Fibroblast of skin of back (primary cell): ENCODE data around the gene CADM2. TPM values are rescaled to one million over a fixed set of nuclear protein-coding genes. Genes with fewer than 3 reads are reported as not detected.
A peak's percentile ranks its signal among the peaks of the same experiment; 100 is the strongest.
"Not testable (repeated sequence)": the region's sequence is repeated elsewhere in the genome, so short reads cannot be mapped to it uniquely, and the experiment has no call there.

Source experiments
- DNase-seq: peaks from one replicate; pipeline ENCODE4 v3.0.0-alpha.2; 2013
- polyA plus RNA-seq, 2 experiments: library from polyadenylated mRNA; unstranded; fragments of 120-200 nt; gene quantifications; one replicate each; pipeline ENCODE4 v1.2.1, GENCODE V29; 2013; ENCODE audit not compliant: insufficient read length in 2 of 2

CADM2 gene
- 0.04 TPM for polyA plus RNA-seq (2013, experiment 1 of 2; ENCODE audit: insufficient read length)
- 0.04 TPM for polyA plus RNA-seq (2013, experiment 2 of 2; ENCODE audit: insufficient read length)

DNA sequence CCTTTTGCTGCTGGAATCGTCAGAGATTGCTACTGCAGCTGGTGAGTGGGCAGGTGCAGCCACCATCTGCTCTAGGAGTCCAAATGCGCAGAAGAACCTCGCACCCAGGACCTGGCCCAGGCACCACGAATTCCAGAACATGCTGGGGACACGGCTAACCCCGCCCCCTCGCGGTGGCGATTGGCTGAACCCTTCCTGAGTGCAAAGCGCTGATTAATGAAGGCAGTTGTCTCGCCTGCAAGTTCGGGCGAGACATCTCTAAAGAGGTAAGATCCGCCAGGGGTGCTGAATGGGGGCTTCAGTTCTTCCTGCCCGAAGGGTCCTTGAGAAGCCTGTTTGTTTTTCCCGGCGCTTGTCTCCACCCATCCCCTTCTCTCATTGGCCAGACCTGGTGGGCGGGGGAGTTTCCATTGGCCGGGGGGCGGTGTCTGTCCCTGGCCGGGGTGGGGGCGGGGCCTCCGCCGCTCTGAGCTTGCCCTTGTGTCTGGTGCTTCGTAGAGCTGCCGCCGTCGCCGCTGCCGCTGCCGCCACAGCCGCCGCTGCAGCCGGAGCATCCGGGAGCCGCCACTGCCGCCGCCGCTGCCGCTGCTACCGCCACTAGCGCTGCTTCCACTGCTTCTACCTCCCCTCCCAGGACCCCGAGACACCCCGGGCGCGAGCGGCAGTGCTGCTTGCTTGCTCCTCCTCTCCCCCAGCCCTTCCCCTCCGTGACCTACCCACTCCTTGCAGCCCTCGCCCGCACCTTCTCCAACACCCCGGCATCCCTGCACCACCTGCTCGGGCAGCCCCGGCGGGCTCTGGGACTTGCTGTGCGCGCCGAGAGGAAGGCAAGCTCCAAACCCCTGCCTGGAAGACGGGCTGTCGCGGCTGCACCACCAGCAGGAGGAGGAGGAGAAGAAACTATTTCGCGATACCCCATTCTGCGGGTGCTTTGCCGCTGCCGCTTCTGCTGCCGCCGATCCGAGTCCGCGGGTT lies at the start of gene CADM2:
TSS of gene CADM2 (plus strand) at position 495 of the 975 bp plus-strand sequence.
- peak; percentile 84 for DNase-seq

DNA sequence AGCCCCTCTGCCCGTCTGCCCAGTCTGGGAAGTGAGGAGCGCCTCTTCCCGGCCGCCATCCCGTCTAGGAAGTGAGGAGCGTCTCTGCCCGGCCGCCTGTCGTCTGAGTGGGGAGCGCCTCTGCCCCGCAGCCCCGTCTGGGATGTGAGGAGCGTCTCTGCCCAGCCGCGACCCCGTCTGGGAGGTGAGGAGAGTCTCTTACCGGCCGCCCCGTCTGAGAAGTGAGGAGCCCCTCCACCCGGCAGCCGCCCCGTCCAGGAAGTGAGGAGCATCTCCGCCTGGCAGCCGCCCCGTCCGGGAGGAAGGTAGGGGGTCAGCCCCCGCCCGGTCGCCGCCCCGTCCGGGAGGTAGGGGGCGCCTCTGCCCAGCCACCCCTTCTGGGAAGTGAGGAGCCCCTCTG lies 40.2 kb upstream of the CADM2 start:
- DNase-seq = not testable (repeated sequence)

DNA sequence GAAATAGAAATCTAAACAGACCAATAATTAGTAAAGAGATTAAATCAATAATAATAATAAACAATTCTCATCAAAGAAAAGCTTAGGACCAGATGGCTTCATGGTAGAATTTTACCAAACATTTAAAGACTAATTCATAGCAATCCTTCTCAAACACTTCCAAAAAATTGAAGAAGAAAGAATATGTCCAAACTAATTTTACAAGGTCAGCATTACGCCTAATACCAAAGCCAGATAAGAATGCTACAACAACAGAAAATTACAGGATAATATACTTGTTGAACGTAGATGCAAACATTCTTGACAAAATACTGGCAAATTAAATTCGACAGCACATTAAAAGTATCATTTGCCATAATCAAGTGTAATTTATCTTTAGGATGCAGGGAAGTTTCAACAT lies 36.1 kb upstream of the CADM2 start:
- DNase-seq = no peak

DNA sequence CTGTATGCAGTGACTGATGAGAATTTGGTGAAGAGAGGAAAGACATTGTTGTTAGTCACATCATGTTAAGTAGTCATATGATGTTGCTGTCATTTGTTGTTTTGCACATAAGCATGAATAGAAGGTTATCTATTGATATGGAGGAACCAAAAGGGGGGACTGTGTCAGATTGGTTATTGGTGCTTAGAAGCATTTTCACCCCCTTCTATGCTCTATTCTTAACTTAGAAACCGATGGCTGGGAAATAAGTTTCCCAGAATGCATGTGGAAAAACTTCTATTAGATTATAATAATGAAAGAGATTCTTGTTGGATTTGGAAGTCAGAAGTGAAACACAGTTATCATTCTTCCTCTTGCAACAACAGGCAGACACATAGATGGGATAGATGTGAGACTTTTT lies 33.2 kb upstream of the CADM2 start:
- DNase-seq = no peak

DNA sequence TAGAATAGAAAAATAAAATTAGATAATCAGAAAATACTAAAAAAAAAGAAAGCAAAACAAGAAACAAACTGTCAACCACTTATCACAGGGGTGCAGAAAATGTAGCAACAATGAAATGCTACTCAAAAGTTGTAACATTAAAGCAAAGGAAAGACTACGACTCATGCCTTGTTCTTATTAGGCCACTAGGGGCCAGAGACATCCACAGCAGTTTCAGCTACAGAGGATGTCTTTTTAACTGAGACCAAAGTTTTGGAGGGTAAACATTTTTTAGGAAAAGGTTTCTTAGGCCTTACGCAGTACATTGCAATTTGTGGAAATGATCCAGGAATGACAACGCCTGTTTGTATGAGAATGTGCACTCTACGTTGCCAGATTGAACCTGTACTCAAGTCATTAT lies 15.4 kb upstream of the CADM2 start:
- no peak for DNase-seq

DNA sequence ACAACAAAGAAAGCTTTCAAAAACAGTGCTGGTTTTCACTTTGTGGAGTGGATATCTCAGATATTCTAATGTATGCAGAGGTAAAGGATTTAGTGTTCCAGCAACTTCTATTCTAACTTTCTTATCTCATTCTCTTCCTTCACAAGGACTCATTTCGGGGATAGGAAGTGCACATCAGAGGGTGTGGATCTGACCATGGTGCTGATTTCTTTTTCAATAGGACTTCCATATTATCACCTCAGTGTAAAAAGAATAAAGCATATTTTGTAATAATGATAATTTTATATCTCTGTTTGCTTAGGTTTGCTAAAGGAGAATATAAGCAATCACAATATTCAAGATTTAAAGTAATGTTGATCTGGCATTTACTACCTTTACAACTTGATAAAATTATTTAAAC lies 12.5 kb upstream of the CADM2 start:
- DNase-seq = peak; percentile 0

DNA sequence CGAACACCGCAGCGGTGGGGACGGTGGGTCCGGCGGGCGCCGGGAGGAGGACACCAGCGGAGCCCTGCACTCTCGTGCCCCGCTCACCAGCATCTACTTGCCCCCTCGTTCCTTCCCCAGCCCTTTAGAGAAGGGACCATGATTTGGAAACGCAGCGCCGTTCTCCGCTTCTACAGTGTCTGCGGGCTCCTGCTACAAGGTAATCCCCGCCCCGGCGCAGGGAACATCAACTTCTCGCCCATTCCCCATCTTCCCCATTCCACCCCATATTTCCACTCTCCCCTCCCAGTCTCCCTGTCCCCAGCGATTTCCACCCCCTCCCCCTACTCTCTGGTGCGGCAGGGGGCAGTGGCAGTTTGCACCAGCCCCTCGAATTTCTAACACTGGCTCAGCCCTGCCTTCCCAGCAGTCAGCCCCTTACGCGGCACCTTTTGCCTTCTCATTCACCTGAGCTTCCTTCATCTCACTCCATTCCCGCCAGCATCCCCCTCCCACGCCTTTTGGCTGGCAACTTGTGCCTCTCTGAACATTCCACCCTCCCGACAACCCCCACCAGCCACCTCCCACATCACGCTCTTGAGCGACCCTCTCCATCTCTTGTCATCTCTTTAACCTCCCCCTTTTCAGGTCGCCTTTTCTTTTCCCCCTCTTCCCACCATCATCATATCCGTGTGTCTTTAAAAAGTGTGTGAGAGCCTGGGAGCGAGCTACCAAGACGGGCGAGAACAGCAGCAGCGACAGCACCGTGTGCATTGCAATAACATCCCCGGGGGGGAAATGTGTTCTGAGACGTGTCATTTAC lies 882 bp downstream of the CADM2 start:
- no peak for DNase-seq

DNA sequence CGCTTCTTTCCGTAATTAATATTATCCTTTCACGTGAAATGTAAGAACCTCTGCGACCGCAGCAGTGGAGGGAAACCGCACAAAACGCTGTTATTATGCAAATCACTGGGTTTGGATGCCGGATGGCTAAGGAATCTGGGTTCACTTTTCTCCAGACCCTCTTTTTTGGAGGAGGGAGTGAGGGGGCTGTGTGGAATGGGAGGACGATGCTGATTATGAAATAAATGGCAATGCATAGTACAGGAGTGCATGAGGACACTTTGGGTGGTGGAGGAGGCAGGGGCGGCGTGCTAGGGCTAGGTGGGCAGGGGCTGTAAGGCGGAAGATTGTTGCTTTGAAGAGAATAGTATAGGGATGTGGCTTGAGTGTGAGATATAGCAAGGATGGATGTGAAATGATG lies 1.8 kb downstream of the CADM2 start:
- no peak for DNase-seq

DNA sequence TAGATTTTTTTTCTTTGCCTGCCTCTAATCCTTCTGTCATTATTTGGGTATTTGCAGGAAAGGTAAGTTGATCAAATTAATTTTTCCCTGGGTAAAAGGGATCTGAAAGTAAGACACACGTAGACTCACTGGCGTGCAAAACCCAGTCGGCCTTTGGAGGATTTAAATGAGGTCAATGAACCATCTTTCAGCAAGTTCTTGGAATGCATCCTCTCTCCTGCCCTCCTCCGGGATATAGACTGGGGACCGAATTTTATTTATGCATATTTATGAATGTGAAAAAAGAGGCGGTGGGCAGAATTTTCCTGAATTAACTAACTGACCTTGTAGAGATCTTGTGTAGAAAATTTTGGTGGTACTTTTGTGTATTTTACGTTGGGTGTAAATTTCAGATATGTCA lies 2.2 kb downstream of the CADM2 start:
- no peak for DNase-seq

DNA sequence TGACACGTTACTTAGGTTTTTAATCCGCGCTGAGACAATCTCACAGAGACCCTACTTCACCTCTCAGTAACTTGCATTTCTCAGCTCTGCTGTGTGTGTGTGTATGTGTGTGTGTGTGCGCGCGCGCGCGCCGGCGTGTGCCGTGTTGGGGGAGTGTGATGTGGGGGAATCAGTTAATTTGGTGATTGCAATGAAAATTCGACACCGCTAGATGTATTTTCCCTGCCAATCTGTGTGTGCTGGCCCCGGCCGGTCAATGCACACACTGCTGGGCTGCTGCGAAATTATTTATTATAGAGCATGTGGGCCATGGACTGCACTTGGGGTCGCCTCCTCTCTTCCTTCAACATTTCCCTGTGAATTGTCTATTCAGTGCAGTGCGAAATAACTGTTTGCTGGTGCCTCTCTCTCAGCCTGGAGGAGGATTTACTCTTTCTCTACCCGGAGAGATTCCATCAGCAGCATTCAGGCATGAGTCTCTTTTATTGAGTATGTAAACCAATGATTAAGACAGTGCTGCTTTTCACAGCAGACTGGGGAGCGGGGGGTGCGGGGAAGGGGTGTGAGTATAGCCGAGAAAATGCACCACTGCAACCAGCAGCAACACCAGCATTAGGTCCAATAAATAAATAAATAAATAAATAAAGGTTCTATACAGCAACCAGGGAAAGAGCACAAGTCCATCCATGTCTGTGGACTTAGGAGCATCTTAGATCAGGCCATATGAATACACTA lies 2.9 kb downstream of the CADM2 start:
- no peak for DNase-seq

DNA sequence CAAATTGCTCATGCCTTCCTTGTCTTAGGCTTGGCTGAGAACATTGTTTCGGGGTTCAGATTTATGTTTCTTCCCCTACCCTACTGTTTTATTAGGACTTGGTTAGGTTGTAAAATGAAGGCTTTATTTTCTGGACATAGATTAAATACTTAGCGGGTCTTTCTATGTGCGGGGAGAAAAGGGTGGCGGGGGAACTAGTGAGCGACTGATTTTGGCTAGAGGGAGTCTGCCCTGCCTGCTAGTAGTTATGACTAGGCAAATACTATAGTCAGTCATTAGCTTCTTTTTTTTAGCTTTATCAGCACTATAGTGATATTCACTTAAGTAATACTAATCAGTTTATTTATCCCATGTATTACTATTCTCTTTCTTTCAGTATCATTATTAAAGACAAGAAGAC lies 3.6 kb downstream of the CADM2 start:
- DNase-seq = no peak

DNA sequence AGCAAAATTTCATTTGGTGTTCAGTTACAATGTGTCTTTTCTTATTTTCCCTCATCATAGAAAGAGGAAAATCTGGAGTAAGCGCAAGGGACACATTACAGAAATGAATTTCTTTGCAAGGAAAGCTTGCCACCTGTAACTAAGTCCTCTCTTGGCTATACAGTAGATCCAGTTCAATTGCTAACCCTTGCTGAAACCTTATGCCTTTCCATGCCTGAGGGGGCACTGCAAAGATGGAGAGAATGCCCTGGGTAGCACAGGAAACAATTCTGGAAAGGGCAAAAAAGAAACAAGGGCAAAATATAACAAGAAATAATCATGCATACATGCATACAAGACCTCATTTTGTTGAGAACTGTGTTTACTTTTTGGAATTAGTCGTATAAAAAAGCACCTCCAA lies 4.3 kb downstream of the CADM2 start:
- no peak for DNase-seq

DNA sequence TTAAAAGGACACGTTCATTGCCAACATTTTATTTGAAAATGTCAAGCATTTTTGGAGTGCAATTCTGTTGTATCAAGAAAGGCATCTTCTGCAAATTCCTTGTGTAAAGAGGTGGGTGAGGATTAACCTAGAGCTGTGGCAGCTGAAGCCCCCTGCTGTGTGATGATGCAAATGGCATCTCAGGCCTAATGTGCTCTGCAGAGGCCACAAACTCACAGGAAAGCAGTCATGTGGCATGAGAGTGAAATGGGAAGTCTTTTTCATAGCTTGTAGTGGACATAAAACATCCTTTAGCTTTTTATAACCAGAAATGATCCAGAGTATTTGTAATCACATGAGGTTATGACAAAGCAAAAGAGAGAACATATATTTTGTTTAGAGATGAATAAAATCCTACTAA lies 6.4 kb downstream of the CADM2 start:
- peak; percentile 12 for DNase-seq

DNA sequence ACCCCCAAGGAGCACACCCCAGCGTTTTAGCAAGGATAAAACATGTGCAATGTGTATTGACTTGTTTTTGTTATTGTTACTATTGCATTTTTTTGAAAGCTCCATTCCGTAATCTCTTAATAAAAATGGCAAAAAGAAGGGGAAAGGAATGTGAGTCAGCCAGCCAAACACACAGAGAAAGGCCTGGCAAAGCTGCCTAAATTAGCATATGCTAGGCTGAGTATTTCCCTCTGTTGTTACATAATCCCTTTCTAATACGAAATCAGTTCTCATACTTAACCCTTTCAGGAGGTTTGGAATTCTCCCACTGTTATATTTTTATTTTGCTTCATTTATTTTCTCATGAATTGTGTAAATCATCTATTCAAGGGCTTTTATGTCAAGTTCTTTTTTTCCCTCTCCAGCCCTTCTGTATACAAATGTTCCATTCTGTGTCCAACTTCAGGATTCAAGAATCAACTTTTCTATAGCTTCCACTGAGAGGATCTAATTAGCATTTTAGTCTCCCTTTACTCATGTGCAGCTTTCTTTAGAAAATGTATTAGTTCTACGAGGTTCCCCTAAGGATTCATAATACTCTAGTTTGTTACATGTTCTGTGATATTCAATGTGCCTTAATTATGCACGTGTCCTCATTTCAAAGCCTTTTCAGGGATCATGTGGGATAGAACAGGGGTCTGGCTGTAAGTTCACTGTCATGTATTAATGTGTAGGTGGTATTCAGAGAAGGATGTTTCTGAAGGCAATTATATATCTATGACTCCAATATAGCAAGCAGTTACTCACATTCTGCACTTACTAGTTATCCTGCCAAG lies 9.2 kb downstream of the CADM2 start:
- DNase-seq = no peak

DNA sequence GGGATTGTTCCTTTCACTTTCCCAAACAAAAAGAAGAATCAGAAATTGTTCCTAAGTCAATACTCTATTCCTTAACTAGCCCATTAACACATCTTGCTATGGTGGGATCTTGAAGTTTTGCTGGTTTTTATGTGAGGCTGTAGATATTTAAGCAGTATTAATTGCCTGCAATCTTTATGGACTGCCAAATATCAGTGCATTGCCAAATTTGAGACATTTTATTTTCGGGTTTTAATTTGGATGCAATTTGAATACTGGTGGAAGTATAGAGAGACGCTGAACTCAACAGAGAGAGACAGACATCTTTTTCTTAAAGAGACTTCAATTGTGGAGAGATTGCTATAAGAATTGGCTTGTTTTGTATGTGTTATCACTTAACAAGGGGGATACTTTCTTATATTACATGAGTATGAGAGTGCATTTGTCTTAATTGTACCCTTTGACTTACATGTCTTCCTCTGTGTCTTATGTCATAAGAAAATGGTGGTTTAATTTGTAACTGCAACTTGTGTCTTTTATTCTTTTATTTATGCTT lies 10.0 kb downstream of the CADM2 start:
- DNase-seq = no peak

DNA sequence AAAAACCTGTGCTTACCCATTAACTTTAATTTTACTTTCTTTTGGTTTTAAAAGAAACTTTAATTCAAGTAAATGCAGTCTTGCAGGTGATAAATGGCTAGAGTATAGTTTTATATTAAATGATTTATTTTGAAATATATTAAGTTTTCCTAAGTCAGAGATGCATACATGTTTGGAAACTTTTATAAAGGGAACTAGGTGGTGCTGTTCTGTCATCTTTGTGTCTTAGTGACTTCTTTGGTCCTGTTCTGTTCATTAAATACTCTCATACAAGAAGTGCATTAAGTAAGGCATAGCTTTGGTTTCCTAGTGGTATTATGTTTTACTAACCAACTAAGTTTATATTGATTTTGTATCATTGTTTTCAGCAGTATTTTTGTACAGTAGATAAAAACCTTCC lies 15.6 kb downstream of the CADM2 start:
- DNase-seq = no peak

DNA sequence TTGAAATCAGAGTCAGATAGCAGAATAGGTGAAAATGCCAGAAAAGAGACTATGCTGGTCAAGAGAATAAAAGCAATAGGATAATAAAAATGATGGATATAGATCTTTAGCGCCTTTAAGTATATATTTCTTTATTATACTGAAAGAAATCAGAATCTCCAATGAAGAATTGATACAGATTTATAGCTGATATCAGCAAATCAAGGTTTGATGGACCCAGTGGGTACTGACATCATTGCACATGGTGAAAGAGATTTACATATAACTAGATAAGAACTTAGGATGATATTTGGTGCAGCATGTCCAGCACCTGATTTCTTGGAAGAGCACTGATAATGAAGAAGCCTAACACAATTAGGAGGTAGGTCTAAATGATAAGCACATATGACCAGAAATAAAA lies 18.2 kb downstream of the CADM2 start:
- no peak for DNase-seq

DNA sequence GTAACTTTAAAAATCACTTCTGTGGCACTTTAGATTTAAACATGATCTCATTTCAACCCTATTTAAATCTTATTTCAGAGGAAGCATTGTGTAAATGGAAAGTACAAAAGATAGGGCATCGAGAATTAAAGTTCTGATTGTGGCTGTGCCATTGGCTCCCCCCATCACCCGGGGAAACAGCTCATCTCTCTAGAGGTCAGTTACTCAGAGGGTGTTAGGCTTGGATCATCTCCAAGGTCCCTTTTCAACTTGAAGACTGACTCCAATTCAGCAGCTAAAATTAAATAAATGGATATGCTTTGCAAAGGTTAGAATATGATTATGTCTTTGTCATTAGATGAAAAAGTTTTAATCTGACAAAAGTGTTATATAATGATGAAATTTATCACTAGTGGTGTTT lies 20.1 kb downstream of the CADM2 start:
- DNase-seq = no peak

DNA sequence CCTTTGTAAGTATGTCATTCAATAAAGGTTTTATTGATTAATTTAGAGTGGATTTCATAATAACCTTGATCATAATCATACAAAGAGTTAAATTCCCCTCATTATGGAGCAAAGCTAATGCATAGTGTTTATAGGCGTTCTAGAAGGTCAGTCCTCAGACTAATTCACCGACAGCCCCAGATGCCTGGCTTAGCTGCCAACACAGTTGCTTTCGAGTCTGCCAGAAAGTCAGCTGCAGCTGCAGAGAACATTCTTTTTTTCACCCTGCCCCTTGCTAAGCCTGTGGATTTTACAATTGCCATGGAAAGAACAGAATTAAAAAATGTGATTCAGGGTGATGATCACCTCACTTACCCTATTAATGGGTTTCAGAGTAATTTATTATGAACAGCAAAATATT lies 21.2 kb downstream of the CADM2 start:
- DNase-seq = no peak

DNA sequence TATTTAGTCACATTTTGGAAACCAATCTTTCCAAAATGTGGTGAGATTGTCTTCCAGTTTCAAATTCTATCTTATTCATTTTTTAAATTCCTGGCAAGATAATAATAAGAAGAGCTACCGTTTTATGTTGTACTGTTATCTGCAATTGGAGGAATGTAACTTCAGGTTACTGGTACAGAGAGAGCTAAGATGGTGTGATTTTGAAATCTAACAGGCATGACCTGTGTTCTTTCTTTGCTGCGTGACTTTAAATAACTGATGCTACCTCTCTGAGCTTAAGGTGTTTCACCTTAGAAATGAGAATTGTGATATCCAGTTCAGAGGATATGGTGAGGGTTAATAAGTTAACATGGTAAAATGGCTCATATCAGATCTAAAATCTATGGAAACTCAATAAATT lies 21.7 kb downstream of the CADM2 start:
- no peak for DNase-seq

DNA sequence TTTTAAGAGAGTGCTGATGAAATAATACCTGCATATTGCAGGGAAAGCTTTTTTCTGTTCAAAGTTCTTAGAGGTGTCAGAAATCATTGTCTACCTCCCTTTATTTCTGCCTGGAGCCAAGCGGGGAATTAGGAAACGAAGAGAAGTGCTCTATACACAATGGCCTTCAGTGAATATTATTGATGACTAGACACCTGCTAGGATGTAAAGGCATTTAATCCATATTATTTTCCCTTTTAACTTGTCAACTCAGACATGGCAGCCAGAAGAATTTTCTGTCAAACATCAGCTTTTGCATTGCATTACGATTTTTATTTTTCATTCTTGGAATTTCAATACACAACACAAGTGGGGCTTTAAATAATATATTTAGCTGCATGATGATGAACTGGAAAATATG lies 24.7 kb downstream of the CADM2 start:
- no peak for DNase-seq

DNA sequence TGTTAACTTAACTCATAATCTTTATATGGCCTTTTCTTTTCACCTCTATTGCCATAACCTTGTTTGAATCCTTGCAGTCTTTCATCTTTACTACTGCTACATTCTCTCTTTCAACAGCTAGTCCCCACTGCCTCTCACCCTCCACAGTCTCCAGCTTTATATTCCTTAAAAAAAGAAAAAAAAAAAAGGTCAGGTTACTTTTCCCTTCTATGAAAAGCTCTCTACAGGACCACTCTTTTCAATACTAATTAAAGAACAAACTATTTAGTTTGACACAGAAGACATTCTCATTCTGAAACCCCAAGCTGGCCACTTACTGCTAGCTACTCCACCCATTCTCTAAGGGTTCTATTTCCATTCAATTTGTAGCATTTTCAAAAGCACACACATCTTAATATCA lies 25.6 kb downstream of the CADM2 start:
- DNase-seq = no peak
